Fibroblast of skin of abdomen (primary cell): ENCODE results near the gene TRIM66.
A peak's percentile ranks its signal among the peaks of the same experiment; 100 is the strongest.

Experiments
- DNase-seq: peaks from one replicate; pipeline ENCODE4 v3.0.0-alpha.2; 2013

The TRIM66 gene

DNA sequence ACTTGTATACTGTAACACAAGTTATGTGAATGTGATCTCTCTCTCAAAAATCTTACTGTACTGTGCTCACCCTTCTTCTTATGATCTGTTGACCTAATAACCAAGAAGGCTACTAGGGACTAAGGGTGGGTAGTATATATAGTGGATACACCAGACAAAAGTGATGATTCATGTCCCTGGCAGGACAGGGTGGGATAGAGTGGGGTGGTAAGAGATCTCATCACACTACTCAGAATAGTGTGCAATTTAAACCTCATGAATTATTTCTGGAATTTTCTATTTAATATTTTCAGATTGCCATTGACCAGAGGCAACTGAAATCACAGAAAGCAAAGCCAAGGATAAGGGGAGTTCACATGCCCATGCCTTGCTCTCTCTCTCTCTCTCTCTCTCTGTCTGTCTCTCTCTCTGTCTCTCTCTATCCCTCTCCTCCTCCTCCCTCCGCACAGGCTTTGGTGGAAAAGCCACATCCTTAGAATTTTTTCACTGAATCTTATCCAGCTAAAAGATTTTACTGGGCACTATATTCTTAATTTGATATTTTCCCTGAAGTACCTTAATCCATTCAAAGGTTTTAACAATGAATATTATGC lies 76.4 kb downstream of the TRIM66 start:
- DNase-seq: peak; percentile 32

DNA sequence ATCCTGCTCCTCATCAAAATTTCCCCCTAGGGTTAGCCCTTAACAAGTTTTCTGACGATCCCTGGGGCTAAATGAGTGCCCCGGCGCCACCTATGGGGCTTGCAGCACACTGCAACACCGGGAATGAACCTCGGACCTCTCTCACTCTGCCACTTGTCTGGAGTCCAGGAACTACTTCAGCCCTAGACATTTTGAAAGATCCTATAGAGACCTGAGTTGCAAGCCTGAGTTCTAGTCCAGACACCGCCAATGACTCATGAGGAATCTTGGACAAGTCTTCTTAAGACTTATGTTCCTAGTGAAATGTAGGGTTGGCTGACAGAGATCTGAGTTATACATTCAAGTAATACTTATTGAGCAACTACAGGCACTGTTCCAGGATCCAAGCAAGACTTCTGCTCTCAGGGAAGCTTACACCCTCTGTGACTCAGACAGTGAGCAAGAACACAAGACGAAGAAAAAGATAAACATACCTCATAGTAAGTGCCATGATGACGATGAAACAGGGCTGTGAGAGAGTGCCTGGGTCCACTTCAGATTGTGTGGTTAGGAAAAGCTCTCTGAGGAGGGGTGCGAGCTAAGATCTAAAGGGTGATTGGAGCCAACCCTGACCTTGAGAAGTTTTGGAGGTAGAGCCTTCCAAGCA lies 78.3 kb downstream of the TRIM66 start:
- DNase-seq: peak; percentile 100

DNA sequence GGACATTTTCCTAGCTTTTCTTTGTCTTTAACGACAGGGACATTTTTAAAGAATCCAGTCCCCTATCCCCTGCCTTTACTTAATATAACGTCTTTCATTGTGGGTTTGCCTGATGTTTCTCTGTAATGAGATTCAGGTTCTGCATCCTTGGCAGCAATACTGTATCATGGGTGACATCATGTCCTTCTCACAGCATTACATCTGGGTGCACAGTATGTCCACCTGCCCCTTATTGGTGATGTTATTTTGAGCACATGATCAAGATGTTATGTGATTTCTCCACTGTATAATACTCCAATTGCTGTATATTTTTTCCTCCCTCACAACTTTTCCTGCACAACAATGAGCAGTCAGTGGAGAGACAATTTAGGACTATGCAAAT lies 78.8 kb downstream of the TRIM66 start:
- DNase-seq: no peak

DNA sequence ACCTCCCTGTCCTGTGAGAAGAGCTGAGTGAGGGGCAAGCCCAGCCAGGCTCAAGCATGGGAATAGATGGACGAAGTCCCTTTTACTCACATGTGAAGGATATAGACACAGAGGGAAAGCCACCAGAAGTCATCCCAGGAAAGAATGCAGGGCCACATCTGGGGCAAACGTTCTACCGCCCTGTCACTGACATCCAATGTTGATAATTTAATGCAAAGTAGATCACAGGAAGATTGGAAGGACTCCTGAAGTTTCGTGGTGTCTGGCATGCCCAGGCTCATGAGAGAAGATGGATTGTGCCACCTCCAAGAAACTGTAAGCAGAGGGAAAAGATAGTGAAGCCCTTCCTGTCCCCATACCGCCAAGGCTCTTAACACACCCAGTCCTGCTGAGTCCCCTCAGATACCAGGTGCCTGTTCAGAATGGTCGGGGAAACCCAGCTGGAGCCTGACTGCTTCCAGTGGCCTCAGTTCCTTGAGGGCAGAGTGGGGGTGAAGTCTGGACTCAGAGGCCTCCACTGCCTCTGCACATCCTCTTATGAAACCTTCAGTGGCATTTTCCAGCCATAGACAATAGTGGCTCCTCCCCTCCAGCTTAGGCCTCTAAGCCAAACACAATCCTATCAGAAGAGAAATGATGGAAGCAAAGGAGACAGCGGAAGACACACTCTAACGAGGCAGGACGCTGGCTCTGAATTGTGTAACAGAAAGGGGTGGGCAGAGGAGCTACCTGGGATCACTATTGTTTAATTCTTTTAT lies 80.9 kb downstream of the TRIM66 start:
- DNase-seq: no peak

DNA sequence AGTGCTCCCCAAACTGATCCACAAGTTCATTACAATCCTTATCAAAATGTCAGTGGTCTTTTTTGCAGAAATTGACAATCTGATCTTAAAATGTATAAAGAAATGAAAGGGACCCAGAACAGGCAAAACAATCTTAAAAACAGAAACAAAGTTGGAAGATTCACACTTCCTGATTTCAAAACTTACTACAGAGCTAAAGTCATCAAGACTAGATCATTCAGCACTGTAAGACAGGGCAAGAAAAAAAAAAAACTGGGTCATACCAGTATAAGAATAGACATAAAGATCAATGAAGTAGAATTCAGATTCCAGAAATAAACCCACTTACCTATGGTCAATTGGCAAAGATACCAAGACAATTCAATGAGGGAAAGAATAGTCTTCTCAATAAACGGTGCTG lies 84.0 kb downstream of the TRIM66 start:
- no peak for DNase-seq

DNA sequence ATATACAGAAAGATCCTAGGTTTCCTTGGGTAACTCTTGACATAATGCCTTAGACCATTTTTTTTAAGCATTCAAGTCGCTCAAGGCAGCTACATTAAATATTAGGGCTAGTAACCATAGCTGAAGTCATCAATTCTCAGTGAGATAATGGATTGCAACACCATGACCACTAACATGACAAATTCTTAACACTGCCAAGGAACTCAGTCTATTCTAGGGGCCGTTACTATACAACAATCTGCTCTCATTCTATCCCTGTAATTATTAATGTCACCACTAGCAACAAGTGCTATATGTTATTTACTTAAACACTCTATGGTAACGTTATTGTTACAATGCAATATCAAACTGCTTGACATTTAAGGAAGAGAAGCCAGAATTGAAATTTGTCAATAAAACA lies 85.3 kb downstream of the TRIM66 start:
- DNase-seq: peak; percentile 64

DNA sequence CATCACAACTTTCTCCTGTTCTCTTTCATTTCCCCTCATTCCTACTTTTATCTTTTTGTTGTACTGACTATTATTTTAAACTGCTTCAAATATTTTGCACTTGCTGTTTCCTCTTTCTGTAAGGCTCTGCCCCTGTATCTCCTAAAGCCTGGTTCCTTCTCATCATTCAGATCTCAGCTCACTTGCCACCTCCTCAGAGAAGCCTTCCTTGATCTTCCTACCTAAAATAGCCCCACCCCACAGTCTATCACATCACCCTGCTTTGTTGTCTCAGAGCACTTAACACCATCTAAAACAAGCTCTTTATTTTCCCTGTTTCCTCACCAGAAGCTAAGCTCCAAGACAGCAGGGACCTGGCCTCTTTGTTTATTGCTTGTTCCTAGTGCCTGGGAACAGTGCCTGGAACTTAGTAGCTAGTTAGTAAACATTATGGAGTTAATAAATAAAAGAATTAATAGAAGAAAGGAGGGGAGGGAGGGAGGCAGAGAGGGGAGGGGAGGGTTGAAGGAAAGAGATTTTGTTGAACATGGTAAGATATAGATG lies 85.9 kb downstream of the TRIM66 start:
- DNase-seq: no peak

DNA sequence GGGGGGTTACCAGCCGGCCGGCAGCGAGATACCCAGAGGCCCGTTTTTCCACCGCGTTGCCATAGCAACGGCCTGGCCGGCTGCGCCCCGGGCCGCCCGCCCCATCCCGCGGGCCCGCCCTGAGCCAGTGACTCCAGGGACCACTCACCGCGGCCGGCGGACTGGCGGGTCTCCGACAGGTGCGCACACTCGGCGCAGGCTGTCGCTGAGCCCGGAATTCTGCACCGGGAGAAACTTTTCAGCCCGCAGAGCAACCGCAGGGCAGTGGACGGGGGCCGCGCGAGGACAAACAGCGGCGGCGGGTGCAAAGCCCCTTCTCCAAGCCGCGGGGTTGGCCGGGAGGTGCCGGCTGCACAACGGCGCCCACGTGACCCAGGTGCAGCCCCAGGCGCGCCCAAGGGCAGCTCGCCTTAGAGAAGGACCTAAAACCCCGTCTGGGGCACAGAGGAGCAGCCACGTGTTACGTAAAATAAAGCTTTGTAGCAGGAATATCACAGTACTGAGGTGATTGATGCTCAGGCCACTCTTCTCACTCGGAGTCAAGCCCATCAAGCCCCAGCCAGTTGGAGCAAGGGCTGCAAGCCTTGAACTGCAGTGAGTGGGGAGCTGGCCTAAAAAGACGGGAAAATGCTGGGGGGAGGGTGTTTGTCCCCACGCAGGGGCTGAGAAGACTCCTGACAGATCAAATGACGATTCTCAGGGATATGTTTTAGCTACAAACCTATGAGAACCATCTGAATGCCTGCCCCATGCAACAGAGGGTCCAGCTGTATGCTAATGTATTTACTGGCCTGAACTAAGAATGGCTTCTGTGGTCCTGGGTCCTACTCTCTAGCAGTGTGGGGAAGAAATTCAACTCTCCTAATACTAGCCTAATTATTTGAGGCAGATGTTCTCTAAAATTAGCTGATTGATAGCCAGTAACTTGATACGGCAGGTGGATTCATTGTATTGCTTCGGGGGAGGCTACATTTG lies 88.2 kb downstream of the TRIM66 start, which contains the start of gene STK33:
TSS of gene STK33 (minus strand) at position 294 of the 975 bp plus-strand sequence. CDS start 119,323 bp downstream, outside the sequence.
- peak; percentile 49 for DNase-seq

DNA sequence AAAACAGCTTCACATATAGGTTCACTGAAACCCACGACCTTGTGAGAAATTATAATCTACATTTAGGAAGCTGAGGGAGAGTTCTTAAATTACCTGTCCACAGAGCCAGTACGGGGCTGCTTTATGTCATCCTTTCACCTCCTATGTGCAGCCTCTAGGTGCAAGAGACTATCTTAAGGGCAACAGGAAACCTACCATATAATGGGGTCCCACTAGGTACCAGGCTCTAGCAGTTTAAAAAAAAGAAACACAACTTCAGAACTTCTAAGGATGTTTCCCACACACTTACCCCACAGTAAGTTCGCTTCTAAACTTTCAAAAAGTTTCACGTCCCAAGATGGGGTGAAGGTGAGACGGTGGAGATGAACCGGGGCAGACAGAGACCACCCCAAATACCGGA lies 89.0 kb downstream of the TRIM66 start:
- DNase-seq: no peak

DNA sequence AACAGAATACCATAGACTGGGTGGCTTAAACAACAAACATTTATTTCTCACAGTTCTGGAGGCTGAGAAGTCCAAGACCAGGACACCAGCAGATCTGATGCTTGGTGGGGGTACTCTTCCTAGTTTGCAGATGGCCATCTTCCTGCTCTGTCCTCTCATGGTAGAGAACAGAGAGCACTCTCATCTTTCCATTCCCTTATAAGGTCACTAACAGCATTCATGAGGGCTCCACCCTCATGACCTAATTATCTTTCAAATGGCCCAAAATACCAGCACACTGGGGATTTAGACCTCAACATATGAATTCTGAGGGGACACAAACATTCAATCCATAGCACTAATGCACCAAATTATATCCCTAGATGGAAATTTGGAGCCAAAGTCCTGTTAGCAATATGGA lies 94.5 kb downstream of the TRIM66 start:
- no peak for DNase-seq

DNA sequence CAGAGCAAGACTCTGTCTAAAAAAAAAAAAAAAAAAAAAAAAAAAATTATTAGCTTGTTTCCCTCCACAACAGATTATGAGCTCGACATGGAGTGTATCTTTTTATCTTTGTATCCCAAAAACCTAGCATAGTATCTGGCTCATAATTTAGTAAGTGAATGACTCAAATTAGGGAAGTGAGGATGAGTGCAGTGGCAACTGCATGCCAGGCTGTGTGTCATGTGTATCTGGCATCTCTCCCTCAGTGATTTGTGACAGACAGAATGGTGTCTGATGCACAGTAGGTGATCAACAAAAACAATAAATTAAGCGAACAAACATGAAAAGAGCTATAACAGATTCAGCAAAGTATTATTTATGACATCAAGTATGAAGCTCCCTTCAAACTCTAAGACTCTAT lies 95.7 kb downstream of the TRIM66 start:
- DNase-seq: no peak

DNA sequence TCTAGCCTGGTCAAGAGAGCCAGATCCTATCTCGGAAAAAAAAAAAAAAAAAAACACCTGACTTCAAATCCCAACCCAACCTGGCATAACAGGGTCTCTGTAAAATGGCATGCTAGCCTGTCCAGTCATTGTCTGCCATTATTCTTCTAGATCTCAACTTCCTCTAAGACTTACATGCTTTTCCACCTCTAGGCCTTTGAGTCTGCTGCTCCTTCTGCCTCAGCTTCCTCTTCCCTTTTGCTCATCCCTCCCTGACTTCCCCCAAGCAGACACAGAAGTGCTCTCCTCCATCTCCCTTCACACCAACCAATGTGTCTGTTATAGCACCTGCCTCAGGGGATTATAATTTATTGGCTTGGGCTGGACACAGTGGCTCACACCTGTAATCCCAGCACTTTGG lies 96.3 kb downstream of the TRIM66 start:
- no peak for DNase-seq

DNA sequence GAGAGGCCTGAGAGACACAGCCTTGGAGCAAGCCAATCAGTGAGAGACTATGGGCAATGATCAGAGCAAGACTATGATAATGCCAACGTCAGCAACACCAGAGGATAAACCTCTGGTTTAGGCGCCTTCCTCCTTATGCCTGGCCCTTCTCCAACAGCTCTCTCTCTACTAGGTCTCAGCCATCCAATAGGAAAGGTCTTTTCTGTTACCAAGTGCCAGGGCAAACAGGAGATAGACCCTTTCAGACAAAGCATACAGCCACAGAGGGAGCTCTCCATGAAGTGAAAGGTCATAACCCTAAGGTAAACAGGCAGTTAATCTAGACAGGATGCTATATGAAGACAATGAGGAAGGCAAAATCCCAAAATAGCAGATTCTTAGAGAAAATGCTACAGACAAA lies 98.0 kb downstream of the TRIM66 start:
- DNase-seq: no peak

DNA sequence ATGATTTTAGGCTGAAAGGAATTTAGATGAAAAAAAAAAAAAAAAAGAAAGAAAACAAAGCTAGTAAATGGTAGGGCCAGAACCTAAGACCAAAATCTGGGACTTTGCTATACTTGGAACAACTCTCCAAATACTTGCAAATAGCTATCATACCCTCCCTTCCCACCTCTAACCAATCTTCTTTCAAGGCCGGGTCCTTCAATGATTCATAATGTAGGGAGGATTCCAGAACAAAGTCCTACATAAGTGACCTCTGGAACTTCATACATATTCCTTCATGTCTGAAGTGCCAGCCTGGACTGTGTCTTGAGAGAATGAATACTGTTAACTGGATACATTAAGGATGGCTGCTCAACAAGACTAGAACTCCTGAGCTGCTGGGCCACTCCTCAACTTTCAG lies 98.4 kb downstream of the TRIM66 start:
- DNase-seq: peak; percentile 50

DNA sequence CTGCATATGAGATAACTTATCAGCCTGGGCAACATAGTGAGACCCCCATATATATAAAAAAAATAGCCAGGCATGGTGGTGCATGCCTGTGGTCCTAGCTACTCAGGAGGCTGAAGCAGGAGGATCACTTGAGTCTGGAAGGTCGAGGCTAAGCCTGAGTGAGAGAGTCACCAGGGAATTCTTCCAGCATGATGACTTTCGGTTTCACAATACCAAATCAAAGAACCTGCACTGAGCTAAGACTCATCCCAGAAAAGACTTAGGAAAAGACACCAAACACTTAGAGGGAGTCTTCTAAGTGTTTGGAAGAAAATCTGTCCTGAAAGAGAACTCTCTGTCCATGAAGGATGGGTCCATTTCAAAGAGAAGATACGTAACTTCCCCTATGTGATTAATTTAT lies 101.2 kb downstream of the TRIM66 start:
- no peak for DNase-seq

DNA sequence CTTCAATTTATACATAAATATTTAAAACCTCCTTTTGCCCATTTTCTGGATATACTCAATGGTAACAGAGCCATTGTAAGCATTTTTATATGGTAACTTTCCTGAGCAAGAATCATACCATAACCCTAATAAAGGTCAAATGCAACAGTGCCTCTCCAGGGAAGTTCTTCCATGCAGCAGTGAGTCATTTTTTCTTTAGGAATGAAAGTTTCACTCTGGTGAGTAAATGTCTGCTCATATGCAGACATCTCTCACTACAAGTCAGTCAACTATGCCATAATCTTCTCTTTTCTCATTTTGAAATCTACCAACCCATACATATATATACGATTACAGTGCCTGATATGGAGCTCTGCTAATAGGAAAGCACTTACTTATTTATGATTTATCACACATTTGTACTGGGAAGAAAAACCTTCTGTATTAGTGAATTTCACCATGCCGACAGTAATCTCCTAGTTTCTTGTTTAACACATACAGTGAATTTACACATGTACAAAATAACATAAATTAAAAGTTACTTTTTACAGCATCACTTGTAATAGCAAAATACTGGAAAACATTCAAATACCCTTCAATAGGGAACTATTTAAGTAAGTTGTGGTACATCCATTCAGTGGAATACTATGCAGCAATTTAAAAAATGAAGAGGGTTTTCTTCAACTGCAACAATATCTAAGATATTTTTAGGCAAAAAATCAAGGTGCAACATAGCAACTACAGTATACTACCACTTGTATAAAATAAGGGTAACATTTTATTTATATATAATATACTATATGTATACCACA lies 104.5 kb downstream of the TRIM66 start:
- DNase-seq: no peak

DNA sequence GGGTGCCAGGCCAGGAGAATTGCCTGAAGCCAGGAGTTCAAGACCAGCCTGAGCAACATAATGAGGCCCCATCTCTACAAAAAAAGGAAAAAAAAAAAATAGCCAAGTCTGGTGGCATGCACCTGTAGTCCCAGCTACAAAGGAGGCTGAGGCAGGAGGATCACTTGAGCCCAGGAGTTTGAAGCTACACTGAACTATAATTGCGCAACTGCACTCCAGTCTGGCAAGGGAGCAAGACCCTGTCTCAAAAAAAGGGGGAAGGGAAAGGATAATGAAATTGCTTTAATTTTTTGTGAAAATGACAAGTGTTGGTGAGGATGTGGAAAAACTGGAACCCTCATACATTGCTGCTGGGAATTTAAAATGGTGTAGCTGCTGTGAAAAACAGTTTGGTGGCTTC lies 107.7 kb downstream of the TRIM66 start:
- DNase-seq: no peak

DNA sequence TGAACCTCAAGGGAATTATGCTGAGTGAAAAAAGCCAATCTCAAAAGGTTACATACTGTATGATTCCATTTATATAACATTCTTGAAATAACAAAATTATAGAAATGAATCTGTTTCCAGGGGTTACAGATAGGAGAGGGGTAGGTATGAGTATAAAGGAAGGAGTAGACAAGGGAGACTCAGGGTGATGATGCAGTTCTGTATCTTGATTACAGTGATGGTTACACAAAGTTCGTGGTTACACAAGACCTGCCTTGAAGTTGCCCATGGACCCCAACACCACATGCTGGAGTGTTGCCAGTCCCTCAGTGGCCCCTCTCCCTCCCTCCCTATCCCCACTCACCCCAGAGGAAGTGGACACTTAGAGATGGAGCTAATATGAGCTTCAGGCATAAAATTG lies 108.7 kb downstream of the TRIM66 start:
- no peak for DNase-seq

DNA sequence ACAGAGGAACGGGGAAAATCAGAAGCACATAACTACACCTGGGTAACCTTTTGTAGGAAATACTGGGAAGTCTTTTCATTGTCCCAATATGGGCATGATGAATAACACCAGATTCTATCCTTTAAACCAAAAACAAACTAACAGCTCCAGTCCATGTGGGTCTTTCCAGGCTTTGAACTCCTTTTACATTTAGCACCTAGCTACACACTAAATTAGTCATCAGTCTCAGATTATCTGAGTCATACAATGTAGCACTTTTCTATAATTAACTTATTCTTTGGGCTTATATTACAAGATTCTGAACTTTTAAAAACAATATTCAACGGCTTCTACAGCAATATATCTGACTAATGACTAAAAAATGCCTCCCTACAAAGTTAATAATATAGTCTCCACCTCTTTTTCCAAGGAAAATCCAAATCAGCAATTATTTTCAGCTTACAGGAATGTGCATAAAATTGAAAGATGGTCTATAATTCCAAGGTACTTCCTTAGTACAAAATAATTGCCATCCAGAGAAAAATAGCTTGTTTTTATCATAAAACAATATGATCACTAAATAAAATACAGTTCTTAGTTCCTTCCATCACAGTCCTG lies 114.8 kb downstream of the TRIM66 start:
- DNase-seq: peak; percentile 51

DNA sequence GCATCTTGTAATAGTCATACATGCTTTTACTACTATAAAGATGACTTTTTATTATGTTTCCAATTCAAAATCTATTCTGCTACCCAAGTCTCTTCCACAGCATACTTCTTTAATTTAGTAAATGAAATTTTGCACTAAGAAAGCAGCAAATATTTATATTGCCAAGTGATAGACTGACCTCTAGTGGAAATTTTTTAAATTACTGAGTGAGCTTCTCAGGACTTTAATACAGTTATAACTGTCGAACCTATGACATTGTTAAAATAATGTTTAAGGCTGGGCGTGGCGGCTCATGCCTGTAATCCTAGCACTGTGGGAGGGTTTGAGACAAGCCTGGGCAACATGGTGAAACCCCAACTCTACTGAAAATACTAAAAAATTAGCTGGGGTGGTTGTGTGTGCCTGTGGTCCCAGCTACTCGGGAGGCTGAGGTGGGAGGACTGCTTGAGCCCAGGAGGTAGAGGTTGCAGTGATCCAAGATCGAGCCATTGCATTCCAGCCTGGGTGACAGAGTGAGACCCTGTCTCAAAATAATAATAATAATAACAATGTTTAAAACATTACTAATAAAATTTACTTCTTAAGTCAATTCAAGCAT lies 115.8 kb downstream of the TRIM66 start:
- DNase-seq: peak; percentile 48

DNA sequence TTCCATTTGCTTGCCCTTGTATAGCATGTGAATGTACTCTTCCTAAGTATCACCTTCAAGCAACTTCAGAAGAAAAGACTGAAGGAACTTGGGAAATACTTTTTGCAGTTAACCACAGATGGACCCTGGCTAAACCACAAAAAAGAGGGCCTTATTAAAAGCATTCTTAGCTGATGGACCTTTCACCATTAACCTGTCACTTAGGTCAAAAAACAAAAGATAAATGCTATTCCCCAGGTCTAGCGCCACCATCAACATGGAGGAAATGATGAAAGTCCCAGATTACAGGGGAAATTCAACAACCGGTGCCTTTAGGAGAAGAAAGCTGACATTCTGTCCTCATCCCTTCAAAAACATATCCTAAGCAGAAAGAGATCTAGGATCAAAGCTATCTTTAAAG lies 117.9 kb downstream of the TRIM66 start:
- no peak for DNase-seq
